COLO829 (cell line): Measurements from ENCODE around the gene MCTP1.

Experiments
- DNase-seq: peaks from one replicate; pipeline ENCODE4 v3.0.0; 2012; ENCODE audit warnings: low spot score

MCTP1 gene

DNA sequence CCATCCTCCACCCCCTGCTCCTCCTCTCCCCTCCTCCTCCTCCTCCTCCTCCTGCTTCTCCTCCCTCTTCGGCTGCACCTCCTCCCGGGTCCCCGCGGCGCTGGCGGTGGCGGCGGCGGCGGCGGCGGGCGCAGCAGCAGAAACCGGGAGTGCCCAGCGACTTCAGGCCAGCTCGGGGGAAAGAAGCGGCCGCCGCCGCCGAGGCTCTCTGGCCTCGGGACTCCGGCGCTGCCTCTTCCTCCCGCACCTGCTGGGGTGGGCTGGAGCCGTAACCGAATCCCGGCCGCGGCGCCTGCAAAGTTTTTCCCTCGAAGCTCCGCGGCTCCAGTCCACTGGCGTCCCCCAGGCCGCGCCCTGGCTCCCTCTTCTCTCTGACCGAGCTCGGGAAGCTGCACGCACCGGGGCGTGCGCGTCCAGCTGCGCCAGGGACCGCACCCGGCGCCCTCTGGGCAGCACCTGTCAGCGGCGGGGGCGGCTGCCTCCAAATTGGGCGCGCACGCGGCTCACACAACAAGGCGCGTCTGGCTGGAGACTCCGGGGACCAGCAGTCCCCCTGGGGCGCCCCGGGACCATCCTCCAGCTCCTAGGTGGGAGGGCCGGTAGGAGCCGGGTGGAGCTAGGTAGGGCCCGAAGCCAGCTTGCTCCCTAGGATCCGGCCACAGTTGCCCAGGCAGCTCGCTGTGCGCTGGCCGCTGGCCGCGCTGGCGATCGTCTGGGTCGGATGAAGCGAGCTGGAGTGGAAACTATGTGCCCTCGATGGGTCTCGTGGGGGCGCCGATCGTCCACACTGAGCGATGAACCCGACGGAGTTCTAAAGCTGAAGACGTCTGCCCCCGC is at the start of gene MCTP1:
TSS of gene MCTP1 (minus strand) at position 523 of the 837 bp plus-strand sequence.
- no peak for DNase-seq

GRCh38 chr5:95332158-95332557 is 47.3 kb upstream of the MCTP1 start:
- DNase-seq = no peak

GRCh38 chr5:95331358-95331757 is 46.5 kb upstream of the MCTP1 start:
- DNase-seq = no peak

DNA sequence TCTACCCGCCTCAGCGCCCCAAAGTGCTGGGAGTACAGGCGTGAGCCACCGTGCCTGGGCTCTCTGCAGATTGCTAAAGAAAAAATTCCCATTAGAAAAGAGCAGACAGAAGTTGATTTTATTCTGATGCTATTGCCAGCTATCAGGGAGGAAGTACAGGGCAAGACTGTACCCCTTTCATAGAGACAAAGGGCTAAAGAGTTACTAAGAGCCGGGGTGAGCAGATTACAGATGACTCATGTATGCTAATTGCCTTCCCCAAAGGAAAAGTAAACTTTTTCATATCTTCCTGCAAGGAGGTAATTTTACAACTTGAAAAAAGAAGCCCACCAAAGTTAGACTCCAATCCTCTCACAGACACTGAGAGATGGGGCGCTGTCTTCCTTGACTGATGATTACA is 42.3 kb upstream of the MCTP1 start:
- DNase-seq = peak; percentile 43

DNA sequence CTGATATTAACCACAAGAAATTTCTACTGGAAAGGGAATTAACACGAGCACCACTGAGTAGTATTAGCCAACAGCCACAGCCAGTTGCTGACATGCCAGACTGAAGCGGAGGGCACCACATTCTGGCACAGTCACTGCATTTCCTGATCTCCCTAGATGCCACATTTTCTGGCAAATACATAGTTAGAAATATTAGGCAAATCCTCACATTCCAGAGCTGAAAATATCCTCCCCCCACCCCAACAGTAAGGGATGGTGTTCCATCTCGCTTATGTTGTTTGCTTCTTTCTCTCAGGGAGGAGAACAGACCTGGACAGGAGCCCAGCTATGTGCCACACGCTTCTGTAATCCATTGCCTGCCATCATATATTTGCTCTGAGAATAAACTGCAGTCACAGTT is 32.8 kb upstream of the MCTP1 start:
- no peak for DNase-seq

DNA sequence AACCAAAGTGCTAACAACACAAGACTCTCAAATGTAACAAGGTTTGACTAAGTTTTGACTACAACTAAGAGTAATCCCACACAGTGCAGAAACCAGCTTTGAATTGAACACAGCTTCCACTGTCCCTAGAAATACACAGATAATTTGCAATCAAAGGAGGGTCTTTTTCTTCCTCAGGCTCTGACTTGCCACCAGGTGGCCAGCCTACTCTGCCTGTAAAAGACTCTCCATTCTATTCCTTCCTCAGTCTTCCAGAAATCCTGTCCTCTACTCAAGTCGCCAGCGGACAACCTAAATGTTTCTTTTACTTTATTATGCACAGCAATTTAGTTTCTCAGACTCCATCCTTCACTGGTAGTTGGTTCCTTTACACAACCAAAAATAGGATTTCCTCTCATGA is 32.2 kb upstream of the MCTP1 start:
- no peak for DNase-seq

GRCh38 chr5:95304711-95305110 is 19.8 kb upstream of the MCTP1 start:
- DNase-seq = no peak

GRCh38 chr5:95298651-95299050 is 13.8 kb upstream of the MCTP1 start:
- DNase-seq = no peak

GRCh38 chr5:95296291-95296690 is 11.4 kb upstream of the MCTP1 start:
- DNase-seq = no peak

- DNase-seq = no peak
Observed at GRCh38 chr5:95285409-95285755, 488 bp upstream of the MCTP1 start.

DNA sequence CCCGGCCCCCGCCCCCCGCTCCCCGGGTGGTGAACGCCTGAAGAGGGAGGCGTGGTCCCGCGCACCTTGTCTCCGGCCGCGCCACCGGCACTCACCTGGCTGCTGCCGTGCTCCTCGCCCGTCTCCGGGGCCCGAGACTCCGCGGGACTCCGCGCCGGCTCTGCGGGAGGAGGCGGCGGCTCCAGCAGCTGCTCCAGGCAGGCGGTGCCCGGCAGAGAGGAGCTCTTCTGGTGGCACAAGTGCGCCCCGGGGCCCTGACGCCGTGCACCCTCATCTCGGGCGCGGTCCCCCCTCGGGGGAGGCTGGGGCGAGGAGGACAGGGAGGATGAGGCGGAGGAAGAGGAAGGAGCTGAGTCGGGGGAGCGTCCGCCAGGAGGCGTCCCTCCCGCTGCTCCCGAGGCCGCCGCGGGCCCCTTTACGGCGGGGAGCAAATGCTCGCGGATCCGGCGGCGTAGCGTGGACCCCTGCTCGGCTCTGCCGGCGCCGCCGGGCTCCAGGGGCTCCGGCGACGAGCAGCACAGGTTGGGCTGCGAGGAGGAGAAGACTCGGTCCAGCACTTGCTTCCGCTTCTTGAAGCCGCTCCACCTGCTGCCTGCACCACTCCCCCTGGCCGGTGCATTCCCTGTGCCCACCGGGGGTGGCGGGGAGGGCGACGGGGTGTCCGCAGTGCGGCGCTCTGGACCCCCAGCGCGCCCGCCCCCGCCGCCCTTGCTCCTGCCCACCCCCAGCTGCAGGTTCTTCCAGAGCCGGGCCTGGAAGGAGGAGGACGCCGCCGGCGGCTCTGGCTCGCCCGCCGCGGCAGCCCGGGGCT is 928 bp downstream of the MCTP1 start:
- DNase-seq = no peak

DNA sequence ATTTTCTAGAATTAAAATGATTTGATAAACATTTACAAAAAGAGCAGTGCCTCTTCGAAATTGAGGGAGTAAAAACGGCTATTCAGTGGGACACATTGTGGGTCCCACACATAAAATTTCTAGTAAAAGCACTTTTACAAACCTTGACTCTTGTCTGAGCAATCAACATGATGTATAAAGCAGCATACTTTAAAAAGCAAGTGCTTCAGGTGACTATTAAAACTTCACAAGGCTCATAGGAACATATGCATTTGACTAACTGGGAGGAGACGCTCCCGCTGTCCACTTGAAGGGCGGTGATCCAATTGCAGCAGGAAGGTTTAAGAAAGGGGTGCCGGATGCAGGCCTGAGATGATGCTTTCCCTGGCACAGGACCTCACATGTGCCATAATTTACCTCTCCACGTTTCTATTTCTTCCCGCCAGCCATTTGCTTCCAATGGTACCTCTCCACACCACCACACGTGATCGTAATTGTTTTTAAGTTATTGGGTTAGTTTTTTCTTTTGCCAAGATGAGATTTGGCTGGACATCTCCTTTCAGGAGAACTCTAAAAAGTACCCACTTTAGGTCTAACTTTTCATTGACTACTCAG is 1.8 kb downstream of the MCTP1 start:
- DNase-seq = no peak

DNA sequence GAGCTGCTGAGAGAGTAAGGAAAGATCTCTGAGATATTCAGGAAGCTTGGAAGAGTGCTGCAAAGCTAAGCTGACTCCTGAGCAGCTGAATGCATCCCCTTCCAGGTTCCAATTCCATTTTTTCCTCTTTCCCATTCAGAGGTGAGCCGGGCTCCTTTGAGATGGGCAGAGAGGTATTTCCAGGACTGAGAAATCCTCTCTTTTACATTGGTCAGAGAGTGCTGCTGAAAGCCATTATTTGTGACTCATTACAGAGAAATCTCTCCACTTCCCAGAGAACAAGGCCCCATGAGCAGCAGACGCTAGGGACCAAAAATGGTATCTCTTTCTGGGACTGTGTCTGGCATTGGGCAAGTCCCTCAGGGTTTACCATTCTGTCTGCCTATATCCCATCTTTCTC is 3.7 kb downstream of the MCTP1 start:
- peak; percentile 45 for DNase-seq

DNA sequence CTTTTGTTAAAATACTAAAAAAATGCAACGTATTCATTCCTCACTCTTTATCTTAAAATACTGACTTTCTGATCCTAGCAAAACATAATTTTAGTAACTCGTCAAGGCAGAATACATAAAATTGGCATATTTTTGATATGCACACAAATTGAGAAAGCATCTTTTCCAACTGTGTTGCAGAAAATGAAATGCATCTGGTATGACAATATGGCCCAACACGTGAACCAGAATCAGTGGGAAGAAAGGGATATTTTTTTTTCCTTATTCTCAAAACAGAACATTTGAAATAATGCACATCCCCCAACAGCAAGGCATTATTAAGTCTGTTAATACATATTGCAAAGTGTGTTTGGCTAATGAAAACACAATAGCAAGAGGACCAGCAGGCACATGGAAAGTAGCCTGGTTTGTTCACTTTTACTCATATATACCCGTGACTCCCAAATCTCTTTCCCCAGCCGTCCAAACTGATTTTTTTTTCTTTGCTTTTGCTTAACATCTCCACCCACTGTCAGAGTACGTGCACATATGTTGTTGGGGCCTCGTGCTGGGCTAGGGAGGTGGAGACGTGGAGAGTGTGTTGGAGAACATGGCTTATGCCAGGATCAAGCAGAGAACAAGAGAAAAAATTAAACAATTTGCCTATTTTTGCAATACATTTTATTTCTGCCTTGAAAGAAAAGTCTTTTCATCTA is 4.3 kb downstream of the MCTP1 start:
- no peak for DNase-seq

DNA sequence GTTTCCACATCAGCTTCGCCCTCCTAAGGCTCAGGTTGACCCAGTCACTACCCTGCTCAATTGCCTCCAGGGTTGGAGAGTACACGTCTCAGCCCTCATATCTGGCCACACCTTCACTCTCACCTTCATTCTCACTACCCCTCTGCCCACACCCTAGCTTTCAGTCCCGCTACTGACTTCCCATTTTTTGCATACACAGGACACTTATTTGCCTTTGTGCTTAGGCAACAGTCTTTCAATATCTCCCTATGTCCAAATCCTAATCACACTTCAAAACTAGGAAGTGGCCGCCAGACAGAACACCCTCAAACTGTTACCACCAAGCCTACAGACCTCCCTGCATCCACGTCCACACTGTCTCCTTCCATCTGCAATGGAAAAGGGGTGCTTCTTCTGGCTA is 10.9 kb downstream of the MCTP1 start:
- DNase-seq = no peak

DNA sequence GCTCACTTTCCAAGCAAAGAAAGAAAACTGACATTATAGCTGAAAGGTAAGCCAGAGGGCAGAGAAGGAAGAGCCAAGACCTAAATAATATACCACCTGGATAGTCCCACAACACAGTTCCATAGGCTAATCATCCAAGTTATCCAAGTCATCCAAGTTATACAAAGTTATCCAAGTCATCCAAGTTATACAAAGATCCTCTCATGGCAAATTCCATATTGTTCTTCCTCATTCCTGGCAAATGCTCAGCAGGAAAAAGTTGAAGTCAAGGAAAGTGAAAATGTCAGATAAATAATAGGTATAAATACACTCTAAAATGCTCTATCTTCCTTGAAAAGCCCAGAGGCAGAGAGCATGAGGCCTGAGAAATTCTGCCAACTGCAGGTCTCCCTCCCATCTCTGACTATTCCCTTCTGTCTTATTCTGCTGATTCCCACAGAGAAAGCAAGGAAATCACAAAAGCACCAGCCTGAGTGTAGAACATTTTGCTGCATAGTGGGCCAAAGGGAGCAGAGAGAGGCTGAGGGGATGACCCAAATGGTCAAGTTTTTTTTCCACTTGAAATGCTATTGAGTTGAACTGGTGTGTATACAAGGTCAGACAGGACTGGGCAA is 12.5 kb downstream of the MCTP1 start:
- DNase-seq = no peak

GRCh38 chr5:95262933-95263660 is 21.8 kb downstream of the MCTP1 start:
- no peak for DNase-seq

DNA sequence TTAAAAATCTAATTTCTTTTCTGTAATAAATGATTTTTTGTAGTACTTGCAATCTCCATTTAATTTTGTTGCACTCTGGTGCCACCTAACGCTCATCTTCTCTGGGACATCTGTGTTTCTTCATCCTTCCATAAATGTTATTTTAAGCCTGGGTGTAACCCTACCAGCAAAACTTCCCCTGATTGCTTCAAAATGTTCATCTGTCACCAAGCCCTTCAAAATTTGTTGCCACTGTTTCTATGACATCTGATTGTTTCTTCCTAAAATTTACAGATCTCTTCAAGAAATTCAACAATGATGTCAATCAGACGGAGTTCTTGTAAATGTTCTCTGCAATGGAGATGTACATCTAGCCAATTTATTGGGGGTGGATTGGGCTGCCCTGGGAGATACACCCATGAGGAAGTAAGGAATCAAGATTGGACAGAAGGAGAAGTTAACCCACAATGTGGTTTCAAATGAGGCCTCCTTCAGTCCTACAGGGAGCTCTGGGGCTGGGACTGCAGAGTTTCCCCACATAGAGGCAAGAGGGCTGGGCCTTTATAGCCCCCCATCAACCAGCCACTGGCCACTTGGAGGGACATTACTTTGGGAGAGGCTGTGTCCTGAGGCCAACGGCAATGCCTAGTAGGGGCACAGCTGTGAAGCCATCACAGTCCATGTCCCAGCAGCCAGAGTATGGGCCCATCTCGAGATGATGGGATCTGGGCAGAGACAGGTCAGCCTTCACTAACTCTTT is 23.3 kb downstream of the MCTP1 start:
- peak; percentile 20 for DNase-seq

DNA sequence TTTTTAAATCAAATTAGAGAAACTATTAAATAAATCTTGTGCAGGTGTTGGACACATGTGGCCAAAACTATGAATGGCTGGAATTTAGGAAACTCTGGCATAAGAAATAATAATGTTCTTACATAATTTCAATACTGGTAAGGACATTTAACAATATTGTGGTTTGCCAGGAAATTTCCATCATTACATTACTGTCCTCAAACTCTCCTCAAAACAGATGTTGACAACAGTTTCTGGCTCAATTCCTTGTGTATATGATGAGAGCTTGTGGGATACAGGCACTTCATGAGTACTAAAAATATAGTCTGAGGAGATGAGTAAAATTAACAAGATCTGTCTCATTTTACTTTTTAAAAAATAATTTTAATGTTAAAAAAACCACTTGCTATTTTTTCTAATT is 27.9 kb downstream of the MCTP1 start:
- no peak for DNase-seq

DNA sequence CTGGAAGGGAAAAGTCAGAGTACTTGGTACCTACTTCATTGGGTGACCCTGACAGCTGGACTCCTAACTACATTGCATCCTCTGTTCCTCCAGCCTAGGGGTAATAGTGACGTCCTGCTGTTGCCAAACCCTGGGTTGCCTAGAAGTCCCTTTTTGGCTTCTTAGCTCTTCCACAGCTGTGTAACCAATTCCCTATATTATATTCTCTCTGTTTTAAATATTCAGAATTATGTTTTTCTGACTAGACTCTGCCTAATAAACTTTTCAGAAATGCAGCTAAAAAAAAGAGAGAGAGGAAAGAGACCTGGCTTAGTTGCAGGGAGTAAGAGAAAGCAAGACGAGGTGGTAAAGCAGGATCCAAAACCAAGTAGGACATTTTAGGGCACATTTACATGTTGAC is 28.4 kb downstream of the MCTP1 start:
- no peak for DNase-seq

DNA sequence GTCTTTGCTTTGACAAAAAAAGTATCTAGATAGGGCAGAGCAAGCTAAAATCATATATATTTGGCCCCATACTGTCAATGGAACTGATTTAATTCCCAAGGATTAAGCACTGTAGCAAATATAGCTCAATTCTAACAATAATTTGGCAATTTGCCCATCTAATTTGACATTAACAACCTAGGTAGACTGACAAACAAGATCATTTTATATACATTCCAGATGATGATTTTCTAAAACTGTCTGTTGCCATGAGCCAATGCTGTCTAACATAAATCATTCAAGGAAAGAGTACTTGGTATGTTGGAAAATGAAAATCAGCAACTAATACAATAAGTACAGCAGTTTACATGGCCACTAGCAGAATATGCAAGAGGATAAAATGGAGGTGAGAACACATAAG is 32.1 kb downstream of the MCTP1 start:
- no peak for DNase-seq
